Panc1 (cell line): Measurements from ENCODE around the gene E2F2. TPM values are rescaled to one million over a fixed set of nuclear protein-coding genes. Genes with fewer than 3 reads are reported as not detected.

Source experiments
- ATAC-seq: fragments of 200-7000 bp; cut with Tn5 transposase; 2 replicates; pipeline ENCODE4 v1.9.1; 2020; ENCODE audit warnings: mild to moderate bottlenecking, moderate library complexity
- BruUV-seq: library from RNA; stranded (reverse); fragments of 400-500 nt; replicated peaks from 2 replicates; lab custom pipeline; 2021; lab: Mats Ljungman, UMichigan
- CTCF ChIA-PET: fragments of 300-600 bp; sonication (Branson Sonifier 250); formaldehyde crosslinking; loops from one replicate; lab custom pipeline; 2022; ENCODE audit warnings: antibody characterized with exemption; lab: Charles Lee
- POLR2A ChIA-PET: fragments of 300-600 bp; sonication (Branson Sonifier 250); formaldehyde crosslinking; loops from one replicate; lab custom pipeline; 2022; ENCODE audit warnings: antibody characterized with exemption; lab: Charles Lee
- DNase-seq: peaks from one replicate; pipeline ENCODE4 v3.0.0-alpha.2; 2010; ENCODE audit warnings: low read depth, low spot score
- H3K27ac ChIP-seq: 2 replicates; pipeline ENCODE4 v1.5.1; 2011; ENCODE audit warnings: mild to moderate bottlenecking, low read length, inconsistent platforms
- H3K27me3 ChIP-seq: fragments of 200-500 bp; sonication (Bioruptor generic); 2 replicates; pipeline ENCODE4 v1.6.0; 2014; ENCODE audit warnings: low read length, inconsistent platforms; ENCODE audit not compliant: control insufficient read depth, insufficient read depth
- H3K36me3 ChIP-seq: fragments of 200-500 bp; sonication (Bioruptor generic); 2 replicates; pipeline ENCODE4 v1.5.1; 2014; ENCODE audit warnings: inconsistent platforms, mild to moderate bottlenecking, low read length, moderate library complexity; ENCODE audit not compliant: control insufficient read depth, insufficient read depth
- H3K4me1 ChIP-seq: 2 replicates; pipeline ENCODE4 v1.5.1; 2011; ENCODE audit warnings: inconsistent platforms, mild to moderate bottlenecking, low read length, moderate library complexity; ENCODE audit not compliant: control insufficient read depth, insufficient read depth
- H3K4me3 ChIP-seq, 2 experiments: 2 replicates each; pipeline ENCODE4 v1.5.1; 2011 to 2012; ENCODE audit warnings: low read depth in 2 of 2, low read length in 2 of 2, mild to moderate bottlenecking in 2 of 2, inconsistent platforms in 1 of 2, moderate library complexity in 1 of 2
- H3K9me3 ChIP-seq: fragments of 200-500 bp; sonication (Bioruptor generic); 2 replicates; pipeline ENCODE4 v1.5.1; 2014; ENCODE audit warnings: low read depth, mild to moderate bottlenecking, inconsistent platforms, low read length, moderate library complexity; ENCODE audit not compliant: control insufficient read depth, insufficient read depth
- CTCF ChIP-seq: fragments of 450-650 bp; IDR thresholded peaks from 2 replicates; pipeline ENCODE4 v1.5.1; 2017; ENCODE audit warnings: mild to moderate bottlenecking
- POLR2AphosphoS5 ChIP-seq: IDR thresholded peaks from 2 replicates; pipeline ENCODE4 v1.6.1; 2012; ENCODE audit warnings: mild to moderate bottlenecking, low read depth, low read length, moderate library complexity
- REST ChIP-seq, 2 experiments: IDR thresholded peaks; 2 replicates each; pipeline ENCODE4 v1.6.1; 2011 to 2012; ENCODE audit warnings: low read depth in 2 of 2, control low read depth in 1 of 2, low read length in 1 of 2, mild to moderate bottlenecking in 1 of 2, moderate library complexity in 1 of 2; ENCODE audit not compliant: insufficient read depth in 1 of 2
- SIN3A ChIP-seq: IDR thresholded peaks from 2 replicates; pipeline ENCODE4 v1.6.1; 2012; ENCODE audit warnings: low read depth, mild to moderate bottlenecking, low read length, moderate library complexity, borderline replicate concordance; ENCODE audit not compliant: insufficient read depth
- TCF7L2 ChIP-seq: IDR thresholded peaks from 2 replicates; pipeline ENCODE4 v1.6.1; 2011; ENCODE audit warnings: mild to moderate bottlenecking, low read depth, low read length, inconsistent platforms
- in situ Hi-C: cut with HindIII; loops from 2 replicates; pipeline ENCODE4 v1.10.0; 2016; ENCODE audit warnings: low sequenced_read_pairs, low pct_unique_long_range_greater_than_20kb
- intact Hi-C: fragments of 100-400 bp; cut with micrococcal nuclease; formaldehyde crosslinking; loops from one replicate; pipeline ENCODE4 v1.10.0; 2022; ENCODE audit not compliant: unreplicated experiment
- total RNA-seq: library from RNA; stranded (reverse); gene quantifications from one replicate; pipeline ENCODE4 v1.2.1, GENCODE V29; 2021; ENCODE audit not compliant: unreplicated experiment

E2F2 gene
- total RNA-seq, 1 experiment from 2014 or later = 9.5 TPM

DNA sequence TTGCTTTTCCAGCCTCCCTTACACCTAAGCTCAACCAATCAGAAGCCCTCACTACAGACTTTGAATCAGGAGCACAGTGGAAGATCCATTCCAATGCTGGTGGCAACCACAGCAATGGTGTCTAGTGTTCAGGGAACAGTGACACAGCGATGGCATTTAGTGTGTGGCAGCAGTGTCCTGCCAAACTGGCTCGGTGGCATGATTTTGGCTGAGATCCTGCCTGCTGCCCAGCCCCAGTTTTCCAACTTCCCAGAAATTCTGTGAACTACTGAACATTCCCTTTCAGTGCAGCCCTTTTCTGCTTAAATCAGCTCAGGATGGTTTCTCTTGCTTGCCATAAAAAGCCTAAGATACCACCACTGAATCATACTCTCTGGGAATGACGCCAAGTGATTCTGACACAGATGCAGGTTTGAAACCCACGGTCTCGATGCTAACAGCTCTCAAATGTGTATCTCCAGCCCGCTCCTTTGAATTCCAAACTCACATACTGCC, 55.9 kb downstream of the E2F2 start:
- intact Hi-C loops (no loop called here), in situ Hi-C loops (no loop called here)
- no peak for ATAC-seq
- Histone ChIP-seq H3K36me3 (no peaks in the 10 kb centered on the region), H3K9me3 (no peaks in the 10 kb centered on the region), H3K27ac (no peak overlapping the region), H3K4me1 (peaks cover 25% of the 10 kb centered on the region), H3K27me3 (no peaks in the 10 kb centered on the region), H3K4me3 (no peak overlapping the region)
- no peak for DNase-seq
- no peak for TF ChIP-seq SIN3A
- ChIA-PET POLR2A (interaction anchor here (0.7 kb wide), 1 partner anchor 58 kb away, joined by 3 read pairs; no protein-coding TSS in a partner anchor), CTCF (interaction anchor here (0.7 kb wide), 1 partner anchor 72 kb away, joined by 3 read pairs; no protein-coding TSS in a partner anchor)
- BruUV-seq = no TSS peak

- H3K4me3 ChIP-seq = no peak overlapping the region
- no peaks in the 10 kb centered on the region for H3K27me3 ChIP-seq
- DNase-seq (no peak), ATAC-seq (no peak)
- BruUV-seq = no TSS peak
- no peak for TF ChIP-seq TCF7L2
- no peak for TF ChIP-seq CTCF
- TF ChIP-seq REST (IDR thresholded peaks at IDR 0.05; ENCODE audit: insufficient read depth in 1 of 2, low read depth in 2 of 2, low read length in 1 of 2) = no peak
- no peak for TF ChIP-seq SIN3A
- TF ChIP-seq POLR2AphosphoS5 = no peak
- in situ Hi-C loops = no loop called here
- CTCF ChIA-PET = no interaction called here
- POLR2A ChIA-PET = no interaction called here
- intact Hi-C loops = no loop called here
- H3K27ac ChIP-seq = no peak overlapping the region; the same call in 1 of the 2 replicates
- no peaks in the 10 kb centered on the region for H3K9me3 ChIP-seq
- H3K4me1 ChIP-seq = peaks cover 13% of the 10 kb centered on the region
- no peaks in the 10 kb centered on the region for H3K36me3 ChIP-seq
Measured at GRCh38 chr1:23473037-23473800, 57.8 kb downstream of the E2F2 start.
